ENCODE data around the gene SLC25A33. TPM values are rescaled to one million over a fixed set of nuclear protein-coding genes. Genes with fewer than 3 reads are reported as not detected.

The SLC25A33 gene
- total and polyA plus RNA-seq, 2 experiments from 2014 or later: 10.4 to 12.3 TPM

- Histone ChIP-seq H3K27me3 (no peaks in the 10 kb centered on the region), H3K4me3 (no peak overlapping the region), H3K9me3 (ENCODE audit: low read depth) (no peaks in the 10 kb centered on the region), H3K4me1 (ENCODE audit: low read depth) (peaks cover 4% of the 10 kb centered on the region), H3K27ac (no peak overlapping the region), H3K36me3 (peaks cover 11% of the 10 kb centered on the region)
- TF ChIP-seq CTCF (IDR thresholded peaks at IDR 0.05; ENCODE audit: low read depth, low read length): no peak
- no peak for DNase-seq (ENCODE audit: low read depth in 1 of 2, low spot score in 1 of 2)
Measured at GRCh38 chr1:9577423-9577822, 38.2 kb downstream of the SLC25A33 start.

- Histone ChIP-seq H3K4me3 (no peak overlapping the region), H3K27me3 (no peaks in the 10 kb centered on the region), H3K27ac (no peak overlapping the region), H3K9me3 (ENCODE audit: low read depth) (no peaks in the 10 kb centered on the region), H3K36me3 (peaks cover 12% of the 10 kb centered on the region), H3K4me1 (ENCODE audit: low read depth) (no peaks in the 10 kb centered on the region)
- DNase-seq (ENCODE audit: low read depth in 1 of 2, low spot score in 1 of 2): no peak
- no peak for TF ChIP-seq CTCF (IDR thresholded peaks at IDR 0.05; ENCODE audit: low read depth, low read length)
Measured at GRCh38 chr1:9580942-9581341, 41.7 kb downstream of the SLC25A33 start.

- H3K36me3 ChIP-seq: peaks cover 10% of the 10 kb centered on the region
- no peak for TF ChIP-seq CTCF (IDR thresholded peaks at IDR 0.05; ENCODE audit: low read depth, low read length)
Measured at GRCh38 chr1:9586147-9586766, 47.0 kb downstream of the SLC25A33 start.

GRCh38 chr1:9588551-9589143 lies 49.4 kb downstream of the SLC25A33 start, which contains the start of gene TMEM201:
TSS of gene TMEM201 (plus strand) at chr1:9588911. CDS start at chr1:9588931, 20 bp downstream.
- Histone ChIP-seq H3K4me3 (peak within 1 kb of the TSS; percentile 77), H3K27me3 (no peaks in the 10 kb centered on the region), H3K4me1 (ENCODE audit: low read depth) (peaks cover 8% of the 10 kb centered on the region), H3K9me3 (ENCODE audit: low read depth) (no peaks in the 10 kb centered on the region), H3K27ac (no peak within 1 kb of the TSS), H3K36me3 (no peaks in the 10 kb centered on the region)
- DNase-seq (ENCODE audit: low read depth in 1 of 2, low spot score in 1 of 2): peak; percentile 95 to 96
- TF ChIP-seq CTCF (IDR thresholded peaks at IDR 0.05; ENCODE audit: low read depth, low read length): peak; percentile 52

More at GRCh38 chr1:9586147-9586766, 47.0 kb downstream of the SLC25A33 start:
- no peak overlapping the region for H3K27ac ChIP-seq
- no peak for DNase-seq (ENCODE audit: low read depth in 1 of 2, low spot score in 1 of 2)
- H3K4me3 ChIP-seq: no peak overlapping the region
- no peaks in the 10 kb centered on the region for H3K27me3 ChIP-seq
- no peaks in the 10 kb centered on the region for H3K9me3 ChIP-seq (ENCODE audit: low read depth)
- no peaks in the 10 kb centered on the region for H3K4me1 ChIP-seq (ENCODE audit: low read depth)

GRCh38 chr1:9589144-9589718 lies 50.0 kb downstream of the SLC25A33 start:
- H3K27ac ChIP-seq: no peak overlapping the region
- no peaks in the 10 kb centered on the region for H3K36me3 ChIP-seq
- TF ChIP-seq CTCF (IDR thresholded peaks at IDR 0.05; ENCODE audit: low read depth, low read length): no peak
- H3K9me3 ChIP-seq (ENCODE audit: low read depth): no peaks in the 10 kb centered on the region
- peaks cover 14% of the 10 kb centered on the region for H3K4me1 ChIP-seq (ENCODE audit: low read depth)
- peak overlapping the region; percentile 77 for H3K4me3 ChIP-seq
- H3K27me3 ChIP-seq: no peaks in the 10 kb centered on the region
- DNase-seq (ENCODE audit: low read depth in 1 of 2, low spot score in 1 of 2): peak; percentile 48 to 58
